ENCODE measurements around the gene HOXA3. TPM values are rescaled to one million over a fixed set of nuclear protein-coding genes. Genes with fewer than 3 reads are reported as not detected.

The HOXA3 gene
- total and polyA plus RNA-seq, 2 of the 13 experiments (the other 11 are each of a cell fraction or from before 2014, with no cell fraction given), result 2.9 to 4.6 TPM

- TF ChIP-seq ZSCAN5A (CRISPR knock-in tag; IDR thresholded peaks at IDR 0.05; ENCODE audit: borderline replicate concordance) (no peak), GATAD1 (CRISPR knock-in tag; IDR thresholded peaks at IDR 0.05) (no peak), ZBTB10 (CRISPR knock-in tag; IDR thresholded peaks at IDR 0.05; ENCODE audit: borderline replicate concordance) (no peak), ZNF101 (CRISPR knock-in tag; IDR thresholded peaks at IDR 0.05; ENCODE audit: borderline replicate concordance, low read depth) (no peak), HMGA1 (CRISPR knock-in tag; conservative IDR thresholded peaks at IDR 0.05) (no peak), MTF1 (CRISPR knock-in tag; IDR thresholded peaks at IDR 0.05) (no peak), HNRNPH1 (optimal IDR thresholded peaks at IDR 0.05; ENCODE audit: low read depth, low read length) (no peak), THYN1 (CRISPR knock-in tag; IDR thresholded peaks at IDR 0.05; ENCODE audit: borderline replicate concordance, low read depth) (no peak)
These were observed 49.2 kb upstream of the HOXA3 start (continued) for GRCh38 chr7:27201580-27202017.

Measured in HepG2 (cell line).